HepG2 (cell line): ENCODE measurements around the gene TST. TPM values are rescaled to one million over a fixed set of nuclear protein-coding genes. Genes with fewer than 3 reads are reported as not detected.

ENCODE experiments used
- ATAC-seq: fragments of 200-7000 bp; cut with Tn5 transposase; 3 replicates; pipeline ENCODE4 v1.9.1; 2020; ENCODE audit warnings: mild to moderate bottlenecking, moderate library complexity
- BruUV-seq: library from RNA; stranded (reverse); fragments of 400-500 nt; replicated peaks from 2 replicates; lab custom pipeline; 2021; lab: Mats Ljungman, UMichigan
- CTCF ChIA-PET: fragments of 300-600 bp; formaldehyde crosslinking; extraction: SDS; loops from one replicate; lab custom pipeline; 2021; ENCODE audit warnings: low total read pairs, inconsistent platforms, low intra/inter-chr PET ratio; lab: Yijun Ruan, JAX
- POLR2A ChIA-PET: fragments of 350-600 bp; sonication (Branson Sonifier 250); formaldehyde crosslinking; loops from one replicate; lab custom pipeline; 2020; ENCODE audit warnings: antibody characterized with exemption, inconsistent platforms; lab: Yijun Ruan, JAX
- DNase-seq: peaks from one replicate; pipeline ENCODE4 v3.0.0-alpha.2; 2015; ENCODE audit warnings: low spot score
- FAIRE-seq: peaks from 3 replicates; lab custom pipeline; 2011; peaks lifted over from hg19 to GRCh38; lab: Jason Lieb, UNC
- H2AFZ ChIP-seq: one replicate; pipeline ENCODE4 v1.6.1; 2011; ENCODE audit warnings: low read length, inconsistent platforms
- H3K27ac ChIP-seq: fragments of 300-600 bp; 3 replicates; pipeline ENCODE4 v1.8.0; 2011; ENCODE audit warnings: mixed run types, mild to moderate bottlenecking, mixed read lengths, low read length, inconsistent platforms; ENCODE audit not compliant: insufficient read depth; ENCODE audit errors: extremely low read length
- H3K27me3 ChIP-seq, 2 experiments: fragments of 200-600 bp in 1 of 2; 2 replicates in 1 of 2; 3 replicates in 1 of 2; pipeline versions ENCODE4 v1.6.0 to v1.8.0; 2011; ENCODE audit warnings: low read length in 2 of 2, mild to moderate bottlenecking in 2 of 2, moderate library complexity in 2 of 2, inconsistent platforms in 1 of 2; ENCODE audit not compliant: insufficient read depth in 2 of 2, control insufficient read depth in 1 of 2
- H3K36me3 ChIP-seq, 2 experiments: fragments of 200-600 bp in 1 of 2; replicated peaks in 1 of 2; 2 replicates in 1 of 2; 3 replicates in 1 of 2; pipeline versions ENCODE4 v1.5.1 to v1.8.0; 2011; ENCODE audit warnings: low read length in 2 of 2, inconsistent platforms in 1 of 2; ENCODE audit not compliant: insufficient read depth in 2 of 2, control insufficient read depth in 1 of 2
- H3K4me1 ChIP-seq: 2 replicates; pipeline ENCODE4 v1.5.1; 2012; ENCODE audit warnings: low read length, inconsistent platforms; ENCODE audit not compliant: insufficient read depth
- H3K4me2 ChIP-seq: 2 replicates; pipeline ENCODE4 v1.6.0; 2011; ENCODE audit warnings: low read depth, low read length, inconsistent platforms
- H3K4me3 ChIP-seq, 3 experiments: fragments of 200-600 bp in 1 of 3; sonication (generic), shearing (Covaris generic) in 1 of 3; replicated peaks in 1 of 3; 2 replicates each; pipeline ENCODE4 v1.5.1; 2011 to 2016; ENCODE audit warnings: low read length in 3 of 3, inconsistent platforms in 2 of 3, low read depth in 2 of 3, mild to moderate bottlenecking in 2 of 3, control low read depth in 1 of 3, mixed read lengths in 1 of 3; ENCODE audit not compliant: insufficient read depth in 1 of 3
- H3K79me2 ChIP-seq: one replicate; pipeline ENCODE4 v1.6.1; 2011; ENCODE audit warnings: low read length, inconsistent platforms; ENCODE audit not compliant: insufficient read depth
- H3K9ac ChIP-seq: 2 replicates; pipeline ENCODE4 v1.6.0; 2011; ENCODE audit warnings: mild to moderate bottlenecking, low read depth, low read length, inconsistent platforms; ENCODE audit not compliant: insufficient read depth
- H3K9me3 ChIP-seq: 2 replicates; pipeline ENCODE4 v1.5.1; 2012; ENCODE audit warnings: mild to moderate bottlenecking, low read length
- H4K20me1 ChIP-seq: 2 replicates; pipeline ENCODE4 v1.6.0; 2011; ENCODE audit warnings: inconsistent platforms, mild to moderate bottlenecking, low read length, moderate library complexity; ENCODE audit not compliant: insufficient read depth
- GABPB1 ChIP-seq: IDR thresholded peaks from 2 replicates; pipeline ENCODE4 v1.6.1; 2016; ENCODE audit warnings: mild to moderate bottlenecking, missing genetic modification reagents, moderate library complexity, missing compliant biosample characterization
- HCFC1 ChIP-seq: fragments of 150-350 bp; IDR thresholded peaks from 2 replicates; pipeline ENCODE4 v1.6.1; 2014; ENCODE audit warnings: low read depth, low read length
- HNRNPK ChIP-seq: fragments of 200-400 bp; formaldehyde crosslinking; IDR thresholded peaks from 2 replicates; pipeline ENCODE4 v1.6.1; 2018; ENCODE audit warnings: low read length, low read depth, moderate library complexity, mild to moderate bottlenecking; ENCODE audit not compliant: poor library complexity, severe bottlenecking
- PRPF4 ChIP-seq: fragments of 200-400 bp; formaldehyde crosslinking; IDR thresholded peaks from 2 replicates; pipeline ENCODE4 v1.6.1; 2016; ENCODE audit warnings: low read length, low read depth; ENCODE audit not compliant: poor library complexity, severe bottlenecking
- RBFOX2 ChIP-seq: fragments of 200-400 bp; formaldehyde crosslinking; IDR thresholded peaks from 2 replicates; pipeline ENCODE4 v1.6.1; 2017; ENCODE audit warnings: low read depth, mild to moderate bottlenecking, low read length
- RFX1 ChIP-seq: fragments of 450-650 bp; IDR thresholded peaks from 2 replicates; pipeline ENCODE4 v1.6.1; 2017
- YY1 ChIP-seq: IDR thresholded peaks from 2 replicates; pipeline ENCODE4 v1.6.1; 2011; ENCODE audit warnings: low read length, low read depth, moderate library complexity, mild to moderate bottlenecking; ENCODE audit not compliant: insufficient read depth, insufficient replicate concordance
- ZNF121 ChIP-seq: sonication (generic); formaldehyde crosslinking; IDR thresholded peaks from 2 replicates; pipeline ENCODE4 v1.5.0; 2020; ENCODE audit warnings: mild to moderate bottlenecking, missing genetic modification reagents
- ZNF143 ChIP-seq: sonication (generic); formaldehyde crosslinking; IDR thresholded peaks from 2 replicates; pipeline ENCODE4 v1.4.0; 2020; ENCODE audit warnings: missing genetic modification reagents
- ZNF503 ChIP-seq: sonication (generic); formaldehyde crosslinking; IDR thresholded peaks from 2 replicates; pipeline ENCODE4 v1.4.0; 2020; ENCODE audit warnings: missing genetic modification reagents
- ZNF687 ChIP-seq: sonication (generic); formaldehyde crosslinking; IDR thresholded peaks from 2 replicates; pipeline ENCODE4 v1.5.1; 2020; ENCODE audit warnings: mild to moderate bottlenecking, missing genetic modification reagents, moderate library complexity
- ZNF749 ChIP-seq: sonication (generic); formaldehyde crosslinking; IDR thresholded peaks from 2 replicates; pipeline ENCODE4 v1.8.0; 2022; ENCODE audit warnings: mild to moderate bottlenecking, missing genetic modification reagents, moderate library complexity, borderline replicate concordance
- ZNF777 ChIP-seq: sonication (generic); formaldehyde crosslinking; IDR thresholded peaks from 2 replicates; pipeline ENCODE4 v1.4.0; 2020; ENCODE audit warnings: missing genetic modification reagents
- ZNF850 ChIP-seq: sonication (generic); formaldehyde crosslinking; conservative IDR thresholded peaks from 2 replicates; pipeline ENCODE4 v1.9.0; 2021; ENCODE audit warnings: mild to moderate bottlenecking, missing genetic modification reagents
- WGBS: methylation state at CpG from one replicate; pipeline ENCODE4 v1.1.6; 2017; ENCODE audit warnings: low lambda C conversion rate; 5-methylcytosine and 5-hydroxymethylcytosine counted together
- in situ Hi-C: cut with HindIII; loops from 2 replicates; pipeline ENCODE4 v1.10.0; 2017; ENCODE audit warnings: low pct_unique_long_range_greater_than_20kb; ENCODE audit not compliant: extremely low pct_ligation_motif_present
- intact Hi-C: fragments of 100-400 bp; cut with micrococcal nuclease; formaldehyde crosslinking; loops from one replicate; pipeline ENCODE4 v1.10.0; 2022; ENCODE audit not compliant: unreplicated experiment
- polyA plus RNA-seq, 8 experiments: library from polyadenylated mRNA; depleted of rRNA in 3 of 8; stranded (reverse) in 7 of 8; unstranded in 1 of 8; fragments of >200 nt; fragmentation: Illumina TruSeq in 4 of 8; extraction: Trizol in 4 of 8; gene quantifications; 2 replicates each; pipeline versions ENCODE4 v1.2.1 to v1.2.3, GENCODE V29; 2011 to 2016; ENCODE audit warnings: low read depth in 4 of 8, missing spikeins in 1 of 8, mixed read lengths in 1 of 8; ENCODE audit not compliant: insufficient read depth in 1 of 8
- total RNA-seq, 5 experiments: library from RNA; depleted of rRNA; stranded (reverse); fragments of >200 nt; fragmentation: Illumina TruSeq; extraction: Trizol; gene quantifications; 2 replicates each; pipeline ENCODE4 v1.2.3, GENCODE V29; 2016; ENCODE audit warnings: low read depth in 1 of 5

Gene TST
- total and polyA plus RNA-seq, 2 of the 13 experiments (the other 11 are each of a cell fraction or from before 2014, with no cell fraction given), result 44.6 to 63.6 TPM

- DNase-seq, result no peak
- no peaks in the 10 kb centered on the region for H3K9me3 ChIP-seq
- in situ Hi-C loops (no loop called here), intact Hi-C loops (no loop called here)
- WGBS, result 15% methylated on average over 16 of the region's 89 CpGs
- H3K4me3 ChIP-seq, result peak within 1 kb of the TSS; percentile 51 to 71 (median 54)
- POLR2A ChIA-PET, result interaction anchor here (0.7 to 3.4 kb wide), 4 partner anchors 14 to 34 kb away, joined by 3 to 18 read pairs (median 8); partner anchors contain the start of genes MPST and TST
- H3K36me3 ChIP-seq, result no peaks in the 10 kb centered on the region; a peak in 1 of 5 replicates
- ATAC-seq, result peak; percentile 86
- H4K20me1 ChIP-seq, result no peaks in the 10 kb centered on the region
- H2AFZ ChIP-seq, result no peak within 1 kb of the TSS
- H3K4me2 ChIP-seq, result peak within 1 kb of the TSS; percentile 76
- FAIRE-seq, result no peak
- H3K4me1 ChIP-seq, result peaks cover 51% of the 10 kb centered on the region
- 0 out of 2 replicates have a peak within 1 kb of the TSS, but pooled peaks have one; percentile 29 for H3K9ac ChIP-seq
- CTCF ChIA-PET, result no interaction called here
- H3K27me3 ChIP-seq, result peaks cover 0 to 13% of the 10 kb centered on the region in 2 experiments; a peak in 2 of 5 replicates
- H3K27ac ChIP-seq, result no peak within 1 kb of the TSS
- BruUV-seq, result no TSS peak
- no peaks in the 10 kb centered on the region for H3K79me2 ChIP-seq
- TF ChIP-seq ZNF121 (0 out of 2 replicates have a peak, but pooled peaks have one; percentile 10), PRPF4 (no peak), ZNF749 (CRISPR knock-in tag) (no peak), ZNF503 (no peak), GABPB1 (CRISPR knock-in tag) (peak; percentile 77), ZNF143 (CRISPR knock-in tag) (peak; percentile 83), ZNF777 (0 out of 2 replicates have a peak, but pooled peaks have one; percentile 12), YY1 (peak; percentile 50), HCFC1 (peak; percentile 70; the same call in 1 of the 2 replicates), RFX1 (peak; percentile 26; the same call in 1 of the 2 replicates), HNRNPK (peak; percentile 42), RBFOX2 (0 out of 2 replicates have a peak, but pooled peaks have one; percentile 35), ZNF687 (CRISPR knock-in tag) (peak; percentile 36), ZNF850 (CRISPR knock-in tag) (no peak)
These were observed 32.4 kb upstream of the TST start, which contains the start of gene KCTD17 for GRCh38 chr22:37051391-37052385. KCTD17 (plus strand) TSS chr22:37051742; CDS start chr22:37051761, 19 bp downstream.
